Tongue (tissue), 2 donors: ENCODE results near the gene DCTN3. TPM values are rescaled to one million over a fixed set of nuclear protein-coding genes. Genes with fewer than 3 reads are reported as not detected.
A peak's percentile ranks its signal among the peaks of the same experiment; 100 is the strongest.

Experiments used
- DNase-seq: peaks from one replicate; pipeline ENCODE4 v3.0.0-alpha.2; 2015
- total RNA-seq: library from RNA; depleted of rRNA; stranded (reverse); fragments of >200 nt; gene quantifications from one replicate; pipeline ENCODE4 v1.2.3, GENCODE V29; 2014

DCTN3 gene
- 90.7 TPM for total RNA-seq

GRCh38 chr9:34620061-34620994 lies at the start of gene DCTN3:
Gene DCTN3, minus strand, starts transcription at chr9:34620495. Its CDS starts 31 bp downstream, at chr9:34620464.
- peak; percentile 97 for DNase-seq

- peak; percentile 98 for DNase-seq
Measured at GRCh38 chr9:34665381-34666250, 45.3 kb upstream of the DCTN3 start.

GRCh38 chr9:34665067-34665380 lies 44.7 kb upstream of the DCTN3 start:
- no peak for DNase-seq

GRCh38 chr9:34664281-34665066 lies 44.2 kb upstream of the DCTN3 start:
- peak; percentile 86 for DNase-seq

- DNase-seq = no peak
Measured at GRCh38 chr9:34663303-34663605, 43.0 kb upstream of the DCTN3 start.

GRCh38 chr9:34662526-34663302 lies 42.4 kb upstream of the DCTN3 start, which contains the start of gene CCL27:
Gene CCL27, minus strand, starts transcription at chr9:34662657. Its CDS starts 24 bp downstream, at chr9:34662633.
- no peak for DNase-seq

- DNase-seq = no peak
Measured at GRCh38 chr9:34659592-34660253, 39.4 kb upstream of the DCTN3 start.

- DNase-seq = no peak
Measured at GRCh38 chr9:34658461-34658860, 38.2 kb upstream of the DCTN3 start.

- DNase-seq = no peak
Measured at GRCh38 chr9:34656992-34657391, 36.7 kb upstream of the DCTN3 start.

GRCh38 chr9:34655394-34655793 lies 35.1 kb upstream of the DCTN3 start:
- DNase-seq = no peak

GRCh38 chr9:34654323-34655051 lies 34.2 kb upstream of the DCTN3 start:
- DNase-seq = peak; percentile 93

- DNase-seq = peak; percentile 91
Measured at GRCh38 chr9:34653151-34654072, 33.1 kb upstream of the DCTN3 start.

GRCh38 chr9:34652602-34653000 lies 32.3 kb upstream of the DCTN3 start:
- DNase-seq = peak; percentile 35

- DNase-seq = peak; percentile 94
Measured at GRCh38 chr9:34651876-34652601, 31.7 kb upstream of the DCTN3 start, which contains the start of gene IL11RA. Gene IL11RA, plus strand, starts transcription at chr9:34652185. Its CDS starts 3,033 bp downstream, at chr9:34655218.

- no peak for DNase-seq
Measured at GRCh38 chr9:34651321-34651720, 31.0 kb upstream of the DCTN3 start.

GRCh38 chr9:34650816-34651215 lies 30.5 kb upstream of the DCTN3 start:
- no peak for DNase-seq

- DNase-seq = no peak
Measured at GRCh38 chr9:34648673-34649072, 28.4 kb upstream of the DCTN3 start.

GRCh38 chr9:34647651-34648050 lies 27.4 kb upstream of the DCTN3 start:
- no peak for DNase-seq

GRCh38 chr9:34647084-34647403 lies 26.7 kb upstream of the DCTN3 start:
- no peak for DNase-seq
